ENCODE results near the gene CNTN4. TPM values are rescaled to one million over a fixed set of nuclear protein-coding genes. Genes with fewer than 3 reads are reported as not detected.

CNTN4 gene
- total and polyA plus RNA-seq, 2 donors (not counting 3 experiments of a cell fraction or from before 2014, with no cell fraction given) = not detected

GRCh38 chr3:2166552-2166951 is 67.9 kb downstream of the CNTN4 start:
- no TSS peak for BruUV-seq (replicated peaks)
- Histone ChIP-seq H3K27me3 (ENCODE audit: control insufficient read depth in 2 of 2, insufficient read depth in 2 of 2, low read length in 2 of 2) (no peaks in the 10 kb centered on the region), H3K27ac (ENCODE audit: insufficient read depth, low read depth, low read length) (no peak overlapping the region), H2AFZ (ENCODE audit: low read depth, low read length) (no peak overlapping the region), H3K9me3 (replicated peaks; ENCODE audit: control insufficient read depth, insufficient read depth, low read length) (peaks cover 1% of the 10 kb centered on the region), H3K4me3 (replicated peaks in 1 of 3; ENCODE audit: insufficient read depth in 1 of 3, low read depth in 1 of 3, low read length in 3 of 3) (no peak overlapping the region), H3K4me1 (ENCODE audit: control insufficient read depth, extremely low read depth, insufficient read depth, low read length) (no peaks in the 10 kb centered on the region), H3K36me3 (ENCODE audit: control insufficient read depth in 2 of 2, extremely low read depth in 1 of 2, insufficient read depth in 2 of 2, low read length in 2 of 2) (no peaks in the 10 kb centered on the region), H3K9ac (replicated peaks; ENCODE audit: extremely low read depth, insufficient read depth, low read length) (no peak overlapping the region), H3K9me1 (replicated peaks; ENCODE audit: control insufficient read depth, extremely low read depth, insufficient read depth, low read length) (no peaks in the 10 kb centered on the region), H3K4me2 (ENCODE audit: insufficient read depth, low read length) (no peak overlapping the region), H3K79me2 (ENCODE audit: control insufficient read depth, insufficient read depth, low read length) (no peaks in the 10 kb centered on the region), H4K20me1 (replicated peaks; ENCODE audit: control insufficient read depth, extremely low read depth, insufficient read depth, low read length) (no peaks in the 10 kb centered on the region)
- ChIA-PET POLR2A (no interaction called here), CTCF (no interaction called here)
- FAIRE-seq (no peak), DNase-seq (ENCODE audit: low read depth, low spot score) (no peak)
- dilution Hi-C loops (cut with MboI; ENCODE audit: extremely low pct_ligation_motif_present, low sequenced_read_pairs) (no loop called here), intact Hi-C loops (cut with micrococcal nuclease) (no loop called here)
- no peak for TF ChIP-seq JUN (IDR thresholded peaks at IDR 0.05; ENCODE audit: borderline replicate concordance, insufficient read depth, insufficient read length, low read depth)
- TF ChIP-seq GATA2 (IDR thresholded peaks at IDR 0.05; ENCODE audit: insufficient read depth, insufficient read length, low read depth, low read length) = no peak
- no peak for TF ChIP-seq MAX (IDR thresholded peaks at IDR 0.05; ENCODE audit: insufficient read depth, insufficient read length)
- TF ChIP-seq POLR2A (IDR thresholded peaks at IDR 0.05; ENCODE audit: low read depth, low read length) = no peak
- TF ChIP-seq CTCF (IDR thresholded peaks at IDR 0.05; ENCODE audit: extremely low read depth in 1 of 2, insufficient read depth in 1 of 2, low read depth in 1 of 2, low read length in 2 of 2) = no peak

GRCh38 chr3:2172561-2173171 is 74.0 kb downstream of the CNTN4 start:
- Histone ChIP-seq H4K20me1 (replicated peaks; ENCODE audit: control insufficient read depth, extremely low read depth, insufficient read depth, low read length) (no peaks in the 10 kb centered on the region), H3K4me2 (ENCODE audit: insufficient read depth, low read length) (no peak overlapping the region), H2AFZ (ENCODE audit: low read depth, low read length) (no peak overlapping the region), H3K9me3 (replicated peaks; ENCODE audit: control insufficient read depth, insufficient read depth, low read length) (peaks cover 5% of the 10 kb centered on the region), H3K4me3 (replicated peaks in 1 of 3; ENCODE audit: insufficient read depth in 1 of 3, low read depth in 1 of 3, low read length in 3 of 3) (no peak overlapping the region), H3K9me1 (replicated peaks; ENCODE audit: control insufficient read depth, extremely low read depth, insufficient read depth, low read length) (no peaks in the 10 kb centered on the region), H3K4me1 (ENCODE audit: control insufficient read depth, extremely low read depth, insufficient read depth, low read length) (no peaks in the 10 kb centered on the region), H3K27me3 (ENCODE audit: control insufficient read depth in 2 of 2, insufficient read depth in 2 of 2, low read length in 2 of 2) (no peaks in the 10 kb centered on the region), H3K27ac (ENCODE audit: insufficient read depth, low read depth, low read length) (no peak overlapping the region), H3K79me2 (ENCODE audit: control insufficient read depth, insufficient read depth, low read length) (no peaks in the 10 kb centered on the region), H3K9ac (replicated peaks; ENCODE audit: extremely low read depth, insufficient read depth, low read length) (no peak overlapping the region), H3K36me3 (ENCODE audit: control insufficient read depth in 2 of 2, extremely low read depth in 1 of 2, insufficient read depth in 2 of 2, low read length in 2 of 2) (no peaks in the 10 kb centered on the region)
- TF ChIP-seq POLR2A (IDR thresholded peaks at IDR 0.05; ENCODE audit: low read depth, low read length) (no peak), MAX (IDR thresholded peaks at IDR 0.05; ENCODE audit: insufficient read depth, insufficient read length) (no peak), GATA2 (IDR thresholded peaks at IDR 0.05; ENCODE audit: insufficient read depth, insufficient read length, low read depth, low read length) (no peak), EZH2 (IDR thresholded peaks at IDR 0.05; ENCODE audit: borderline replicate concordance, low read depth, low read length, severe bottlenecking) (no peak), JUN (IDR thresholded peaks at IDR 0.05; ENCODE audit: borderline replicate concordance, insufficient read depth, insufficient read length, low read depth) (no peak), POLR2AphosphoS5 (IDR thresholded peaks at IDR 0.05; ENCODE audit: insufficient read depth, low read depth, low read length) (no peak), MYC (IDR thresholded peaks at IDR 0.05; ENCODE audit: low read depth, low read length) (no peak), FOS (IDR thresholded peaks at IDR 0.05; ENCODE audit: borderline replicate concordance, insufficient read depth, low read length) (no peak), CTCF (IDR thresholded peaks at IDR 0.05; ENCODE audit: extremely low read depth in 1 of 2, insufficient read depth in 1 of 2, low read depth in 1 of 2, low read length in 2 of 2) (no peak)
- FAIRE-seq (no peak), DNase-seq (ENCODE audit: low read depth, low spot score) (no peak)
- dilution Hi-C loops (cut with MboI; ENCODE audit: extremely low pct_ligation_motif_present, low sequenced_read_pairs) = no loop called here
- intact Hi-C loops (cut with micrococcal nuclease) = no loop called here
- ChIA-PET POLR2A (no interaction called here), CTCF (no interaction called here)
- BruUV-seq (replicated peaks) = no TSS peak

Data from endothelial cell of umbilical vein (primary cell).